ENCODE measurements around the gene SESTD1. TPM values are rescaled to one million over a fixed set of nuclear protein-coding genes. Genes with fewer than 3 reads are reported as not detected.

Gene SESTD1
- total RNA-seq (2021; ENCODE audit: unreplicated experiment) = 26.6 TPM
- 6.7 and 7.2 TPM in 2 replicates for polyA plus RNA-seq (2012)
- percentile 63 among the genes with signal in this experiment for Bru-seq, nascent RNA
- percentile 59 among the genes with signal in this experiment for BruChase-seq, experiment 1, labeled RNA remaining after a 6-hour chase
- percentile 64 among the genes with signal in this experiment for BruChase-seq, experiment 2, labeled RNA remaining after a 2-hour chase
- long read RNA-seq, full-length matches to known transcripts = 18 of 30 reads
- long read RNA-seq, partial matches to known transcripts = 0 of 30 reads
- long read RNA-seq, other reads (novel, unspliced or antisense) = 12 of 30 reads

- CTCF ChIA-PET = no interaction called here
- H3K27ac ChIP-seq (ENCODE audit: low read depth, low read length) = peak within 1 kb of the TSS; percentile 59; the same call in 1 of the 2 replicates
- H3K36me3 ChIP-seq (ENCODE audit: control insufficient read depth in 1 of 2, insufficient read depth in 2 of 2, low read length in 2 of 2) = no peaks in the 10 kb centered on the region
- H3K9me3 ChIP-seq (ENCODE audit: control insufficient read depth in 1 of 2, insufficient read depth in 1 of 2, low read depth in 1 of 2, low read length in 2 of 2) = no peaks in the 10 kb centered on the region
- H3K4me3 ChIP-seq (replicated peaks in 1 of 2; ENCODE audit: low read depth in 1 of 2, low read length in 2 of 2) = peak within 1 kb of the TSS; percentile 71 to 86
- H3K9me2 ChIP-seq (ENCODE audit: insufficient read depth) = no peaks in the 10 kb centered on the region
- BruUV-seq (replicated peaks) = no TSS peak
- H3K79me2 ChIP-seq (ENCODE audit: insufficient read depth, low read length) = peaks cover 21% of the 10 kb centered on the region
- peak within 1 kb of the TSS; percentile 85 for H2AFZ ChIP-seq (ENCODE audit: low read depth, low read length, poor library complexity, severe bottlenecking)
- peaks cover 11 to 30% of the 10 kb centered on the region in 2 experiments; a peak in 3 of 4 replicates for H3K4me1 ChIP-seq (ENCODE audit: control insufficient read depth in 1 of 2, insufficient read depth in 2 of 2, low read length in 2 of 2)
- peak within 1 kb of the TSS; percentile 98 for H3K4me2 ChIP-seq (ENCODE audit: low read length)
- peak within 1 kb of the TSS; percentile 68 for H3K9ac ChIP-seq (ENCODE audit: low read length)
- peak; percentile 84 for ATAC-seq
- no peaks in the 10 kb centered on the region for H3K27me3 ChIP-seq (ENCODE audit: insufficient read depth, low read length)
- POLR2A ChIA-PET = no interaction called here
- intact Hi-C loops (cut with micrococcal nuclease) = no loop called here
- no peaks in the 10 kb centered on the region for H4K20me1 ChIP-seq (ENCODE audit: insufficient read depth)
- RAD21 ChIA-PET (ENCODE audit: low non-redundant PET in 1 of 2, low total read pairs in 2 of 2, uncharacterized antibody in 2 of 2, unreplicated experiment in 2 of 2) = no interaction called here
- DNase-seq (ENCODE audit: low read depth, low spot score) = no peak
- TF ChIP-seq ATF3 (IDR thresholded peaks at IDR 0.05) (no peak), ZFX (IDR thresholded peaks at IDR 0.05) (peak; percentile 87), ZNF274 (IDR thresholded peaks at IDR 0.05; ENCODE audit: low read depth, low read length) (no peak), ZBTB33 (IDR thresholded peaks at IDR 0.05; ENCODE audit: extremely low read depth, insufficient replicate concordance, low read length) (no peak), EGR1 (IDR thresholded peaks at IDR 0.05; ENCODE audit: low read depth) (0 out of 2 replicates have a peak, but pooled peaks have one; percentile 23), RAD21 (IDR thresholded peaks at IDR 0.05; ENCODE audit: low read depth) (no peak), TCF7L2 (IDR thresholded peaks at IDR 0.05; ENCODE audit: borderline replicate concordance, extremely low read depth, insufficient read depth, insufficient read length) (no peak), POLR2A (IDR thresholded peaks at IDR 0.05; ENCODE audit: borderline replicate concordance, extremely low read depth, insufficient read depth, insufficient read length) (peak; percentile 33), CTCF (IDR thresholded peaks at IDR 0.05 in 2 of 3, conservative IDR thresholded peaks at IDR 0.05 in 1 of 3; ENCODE audit: borderline replicate concordance in 1 of 3, insufficient read depth in 1 of 3, low read depth in 2 of 3, low read length in 2 of 3) (no peak), SP1 (IDR thresholded peaks at IDR 0.05; ENCODE audit: low read depth) (no peak), MAX (IDR thresholded peaks at IDR 0.05) (no peak), FOSL1 (IDR thresholded peaks at IDR 0.05; ENCODE audit: low read depth) (no peak), EZH2phosphoT487 (IDR thresholded peaks at IDR 0.05; ENCODE audit: borderline replicate concordance) (no peak), CEBPB (IDR thresholded peaks at IDR 0.05; ENCODE audit: low read depth) (no peak), POLR2AphosphoS5 (IDR thresholded peaks at IDR 0.05; ENCODE audit: low read depth, low read length) (0 out of 2 replicates have a peak, but pooled peaks have one; percentile 28), YY1 (IDR thresholded peaks at IDR 0.05; ENCODE audit: extremely low read depth, insufficient replicate concordance, low read depth, low read length) (no peak)
Measured at GRCh38 chr2:179264368-179265081, at the start of gene SESTD1. Gene SESTD1, minus strand, starts transcription at chr2:179264832. Its CDS starts 72,991 bp downstream, at chr2:179191841.

All from HCT116 (cell line).